HG03354 (cell line): ENCODE measurements around the gene PSPH.

Experiments
- ATAC-seq: cut with Tn5 transposase; IDR thresholded peaks from one replicate; pipeline ENCODE4 v1.9.1; 2021; ENCODE audit warnings: mild to moderate bottlenecking; ENCODE audit not compliant: unreplicated experiment, poor library complexity, severe bottlenecking

Gene PSPH

DNA sequence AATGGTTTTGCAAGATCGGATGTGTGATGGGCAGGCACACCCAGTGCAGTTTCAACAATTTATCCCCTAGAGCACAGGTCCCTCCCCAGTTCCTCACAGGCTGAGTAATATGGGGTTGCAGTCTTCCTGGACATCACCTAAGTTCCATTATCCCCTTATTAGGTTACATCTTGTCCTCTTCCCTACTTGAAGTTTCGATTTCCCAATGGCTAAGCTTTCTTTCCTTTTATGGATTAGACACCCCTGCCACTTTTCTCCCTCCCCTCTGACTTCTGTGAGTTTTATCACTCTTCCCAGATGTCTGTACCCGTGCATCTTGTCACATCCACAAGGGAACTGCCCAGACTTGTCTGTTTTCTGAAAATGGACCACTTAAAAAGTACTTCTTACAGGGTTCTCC, 89.2 kb downstream of the PSPH start:
- no peak for ATAC-seq
